Activated CD8-positive, alpha-beta memory T cell treated with anti-CD3 and anti-CD28 coated beads, Interleukin-2, amount 10 ng/mL, durations not matched to agents 7 days and 5 days (primary cell): ENCODE measurements around the gene TTYH1. TPM values are rescaled to one million over a fixed set of nuclear protein-coding genes. Genes with fewer than 3 reads are reported as not detected.
"Not testable (repeated sequence)": the region's sequence is repeated elsewhere in the genome, so short reads cannot be mapped to it uniquely, and the experiment has no call there.

Source experiments
- ATAC-seq: fragments of 150-1000 bp; cut with Tn5 transposase; one replicate; pipeline ENCODE4 v1.10.0; 2021; ENCODE audit warnings: moderate library complexity
- CTCF ChIA-PET: fragments of 350-600 bp; sonication (Branson Sonifier 250); formaldehyde crosslinking; loops from one replicate; lab custom pipeline; 2021; ENCODE audit warnings: antibody characterized with exemption; lab: Charles Lee
- DNase-seq: peaks from one replicate; pipeline ENCODE4 v3.0.0-alpha.2; 2020
- H3K27ac Mint-ChIP-seq: one replicate; pipeline ENCODE4 v1.8.0; 2021; ENCODE audit warnings: mild to moderate bottlenecking, mixed read lengths
- H3K27me3 Mint-ChIP-seq: one replicate; pipeline ENCODE4 v1.8.0; 2021; ENCODE audit warnings: mixed read lengths
- H3K36me3 Mint-ChIP-seq: one replicate; pipeline ENCODE4 v1.8.0; 2021; ENCODE audit warnings: mild to moderate bottlenecking, mixed read lengths
- H3K4me1 Mint-ChIP-seq: one replicate; pipeline ENCODE4 v1.8.0; 2021; ENCODE audit warnings: mixed read lengths
- H3K4me3 Mint-ChIP-seq: one replicate; pipeline ENCODE4 v1.8.0; 2021; ENCODE audit warnings: mild to moderate bottlenecking, moderate library complexity, mixed read lengths
- H3K9me3 Mint-ChIP-seq: one replicate; pipeline ENCODE4 v1.8.0; 2022; ENCODE audit warnings: low read depth, mixed read lengths
- total RNA-seq, 2 experiments: library from RNA; stranded (reverse); gene quantifications; one replicate each; pipeline ENCODE4 v1.2.3, GENCODE V29; 2021

TTYH1 gene
- total RNA-seq, 2 experiments from 2014 or later, result 0.93 to 1.2 TPM

DNA sequence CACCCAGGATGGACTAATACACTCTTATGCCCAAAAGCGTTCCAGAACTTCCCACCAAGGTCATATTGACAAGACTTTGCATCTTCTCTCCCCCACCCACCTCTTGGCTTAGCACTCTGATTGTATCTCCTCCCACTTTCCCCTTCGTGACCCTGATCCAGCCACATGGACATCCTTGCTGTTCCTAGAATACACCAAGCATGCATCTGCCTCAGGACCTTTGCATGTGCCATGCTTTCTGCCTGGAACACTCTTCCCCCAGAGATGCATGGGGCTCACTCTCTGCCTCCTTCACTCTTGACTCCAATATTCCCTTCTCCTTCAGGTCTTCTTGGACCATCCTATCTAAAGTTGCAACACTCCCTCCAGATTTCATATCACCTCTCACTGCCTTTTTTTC is 34.4 kb upstream of the TTYH1 start:
- peaks cover 42% of the 10 kb centered on the region for H3K4me1 Mint-ChIP-seq
- peaks cover 8% of the 10 kb centered on the region for H3K9me3 Mint-ChIP-seq
- CTCF ChIA-PET, result interaction anchor here (1.2 kb wide), 1 partner anchor 10 kb away, joined by 6 read pairs; no protein-coding TSS in a partner anchor
- H3K4me3 Mint-ChIP-seq, result no peak overlapping the region
- no peak for ATAC-seq
- peaks cover 39% of the 10 kb centered on the region for H3K27me3 Mint-ChIP-seq
- no peak overlapping the region for H3K27ac Mint-ChIP-seq
- DNase-seq, result no peak
- H3K36me3 Mint-ChIP-seq, result peaks cover 7% of the 10 kb centered on the region

DNA sequence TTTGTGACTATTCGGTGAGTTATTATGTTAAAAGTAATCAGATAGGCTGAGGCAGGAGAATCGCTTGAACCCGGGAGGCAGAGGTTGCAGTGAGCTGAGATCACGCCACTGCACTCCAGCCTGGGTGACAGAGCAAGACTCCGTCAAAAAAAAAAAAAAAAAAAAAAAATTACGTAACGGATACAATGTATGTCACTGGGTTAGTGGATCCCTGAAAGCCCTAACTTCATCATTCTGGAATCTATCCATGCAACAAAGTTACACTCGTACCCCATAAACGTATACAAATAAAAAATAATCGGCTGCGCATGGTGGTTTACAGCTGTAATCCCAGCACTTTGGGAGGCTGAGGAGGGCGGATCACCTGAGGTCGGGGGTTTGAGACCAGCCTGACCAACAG is 33.2 kb upstream of the TTYH1 start:
- not testable (repeated sequence) for DNase-seq, H3K36me3 Mint-ChIP-seq, ATAC-seq, H3K4me3 Mint-ChIP-seq, H3K9me3 Mint-ChIP-seq, H3K27ac Mint-ChIP-seq
- Mint-ChIP-seq H3K27me3 (peaks cover 31% of the 10 kb centered on the region), H3K4me1 (peaks cover 33% of the 10 kb centered on the region)
- CTCF ChIA-PET, result interaction anchor here (0.7 to 1.2 kb wide), 2 partner anchors 9 to 58 kb away, joined by 4 to 6 read pairs; no protein-coding TSS in a partner anchor

DNA sequence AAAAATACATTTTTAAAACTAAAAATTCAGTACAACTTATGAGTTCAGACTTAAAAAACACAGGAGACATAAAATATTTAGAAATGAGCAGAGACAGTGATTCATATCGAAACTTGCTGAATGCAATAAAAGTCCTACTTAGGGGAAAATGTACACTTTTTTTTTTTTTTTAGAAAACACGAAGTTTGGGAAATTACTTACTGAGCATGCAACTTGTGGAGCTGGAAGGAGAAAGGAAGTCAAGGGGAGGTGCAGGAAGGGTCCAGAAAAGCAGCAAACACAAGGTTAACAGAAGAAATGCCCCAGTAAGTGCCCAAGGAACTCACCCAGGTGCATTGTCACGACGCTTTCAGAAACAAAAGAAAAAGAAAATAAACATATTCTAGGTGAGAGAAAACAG is 31.9 kb upstream of the TTYH1 start:
- peaks cover 7% of the 10 kb centered on the region for H3K36me3 Mint-ChIP-seq
- peaks cover 34% of the 10 kb centered on the region for H3K27me3 Mint-ChIP-seq
- no peak for ATAC-seq
- CTCF ChIA-PET, result no interaction called here
- peak overlapping the region; percentile 56 for H3K27ac Mint-ChIP-seq
- no peak overlapping the region for H3K4me3 Mint-ChIP-seq
- H3K4me1 Mint-ChIP-seq, result peaks cover 37% of the 10 kb centered on the region
- H3K9me3 Mint-ChIP-seq, result peaks cover 6% of the 10 kb centered on the region
- no peak for DNase-seq

DNA sequence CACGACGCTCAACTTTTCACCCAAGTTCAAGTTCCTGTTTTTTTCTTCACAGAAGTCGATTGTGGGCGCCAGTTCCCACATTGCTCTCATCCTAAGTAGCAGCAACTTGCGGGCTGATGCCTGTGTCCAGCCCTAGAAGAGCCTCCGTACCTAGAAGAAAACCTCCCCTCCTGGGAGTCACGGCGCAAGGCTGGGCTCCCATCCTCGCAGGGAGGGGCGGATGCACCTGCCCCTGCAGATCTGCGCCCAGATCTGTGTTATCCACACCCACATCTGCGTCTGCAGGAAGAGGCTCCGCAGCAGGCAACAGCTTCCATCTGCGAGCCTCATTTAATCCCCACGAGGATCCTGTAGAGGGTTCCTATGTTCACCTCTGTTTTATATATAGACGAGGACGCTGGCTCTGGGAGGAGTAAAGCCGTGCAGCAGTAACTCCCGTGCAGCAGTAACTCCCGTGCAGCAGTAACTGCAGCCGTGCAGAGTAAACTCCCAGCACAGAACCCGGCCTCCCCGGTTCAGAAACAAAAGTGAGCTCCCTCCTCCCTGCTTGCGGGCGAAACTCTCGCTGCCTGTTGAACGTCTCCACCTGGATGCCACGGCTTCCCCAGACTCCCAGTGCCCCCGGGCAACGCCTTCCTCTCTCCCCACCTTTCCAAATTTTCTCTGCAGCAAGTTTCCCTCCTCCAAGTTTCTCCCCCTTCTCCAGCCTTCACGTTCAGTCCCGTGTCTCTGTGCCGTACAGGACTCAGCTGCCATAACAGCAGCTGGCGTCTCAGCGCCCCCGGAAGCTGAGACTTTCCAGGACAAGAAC is 27.1 kb upstream of the TTYH1 start:
- CTCF ChIA-PET, result interaction anchor here (0.9 to 6.3 kb wide), 14 partner anchors 10 to 180 kb away, joined by 3 to 135 read pairs (median 10); partner anchors contain the start of gene LAIR1
- peaks cover 42% of the 10 kb centered on the region for H3K4me1 Mint-ChIP-seq
- peak; percentile 68 for DNase-seq
- peaks cover 23% of the 10 kb centered on the region for H3K27me3 Mint-ChIP-seq
- no peaks in the 10 kb centered on the region for H3K9me3 Mint-ChIP-seq
- no peaks in the 10 kb centered on the region for H3K36me3 Mint-ChIP-seq
- ATAC-seq, result peak; percentile 75
- H3K4me3 Mint-ChIP-seq, result peak overlapping the region; percentile 80
- H3K27ac Mint-ChIP-seq, result peak overlapping the region; percentile 85

DNA sequence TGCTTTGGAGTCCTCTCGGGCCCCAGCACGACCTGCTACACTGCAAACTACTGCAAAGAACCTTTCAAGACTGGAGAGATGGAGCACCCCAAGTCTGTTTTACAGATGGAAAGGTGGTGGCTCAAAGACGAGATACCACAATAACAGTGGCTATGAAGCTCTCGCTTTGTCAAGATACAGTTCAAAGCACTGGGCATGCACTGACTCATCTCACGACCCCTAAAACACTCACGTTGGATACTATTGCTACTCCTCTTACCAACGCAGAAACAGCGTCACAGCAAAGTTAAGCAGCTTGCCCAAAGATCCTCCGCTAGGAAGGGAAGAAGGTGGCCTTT is 26.5 kb upstream of the TTYH1 start:
- H3K4me3 Mint-ChIP-seq, result peak overlapping the region; percentile 80
- peaks cover 38% of the 10 kb centered on the region for H3K4me1 Mint-ChIP-seq
- peak; percentile 59 for DNase-seq
- peaks cover 23% of the 10 kb centered on the region for H3K27me3 Mint-ChIP-seq
- no peaks in the 10 kb centered on the region for H3K9me3 Mint-ChIP-seq
- peak; percentile 62 for ATAC-seq
- H3K27ac Mint-ChIP-seq, result peak overlapping the region; percentile 85
- H3K36me3 Mint-ChIP-seq, result no peaks in the 10 kb centered on the region
- CTCF ChIA-PET, result interaction anchor here (0.9 to 6.3 kb wide), 14 partner anchors 9 to 181 kb away, joined by 3 to 135 read pairs (median 10); partner anchors contain the start of gene LAIR1

DNA sequence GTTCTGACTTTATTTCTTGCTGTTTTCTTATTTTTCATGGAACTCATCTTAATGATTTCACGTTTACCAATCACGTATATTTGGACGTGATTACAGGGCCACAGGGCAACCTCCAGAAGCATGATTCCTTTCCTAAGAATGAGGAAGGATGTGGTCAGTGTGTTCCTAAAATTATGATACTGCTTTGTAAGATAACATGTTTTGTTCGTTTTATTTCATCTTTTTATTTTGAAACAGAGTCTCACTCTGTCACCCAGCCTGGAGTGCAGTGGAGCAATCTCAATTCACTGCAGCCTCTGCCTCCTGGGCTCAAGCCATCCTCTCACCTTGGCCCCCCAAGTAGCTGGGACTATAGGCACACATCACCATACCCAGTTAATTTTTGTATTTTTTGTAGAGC is 25.7 kb upstream of the TTYH1 start:
- Mint-ChIP-seq H3K4me3 (no peak overlapping the region), H3K27ac (peak overlapping the region; percentile 34), H3K36me3 (no peaks in the 10 kb centered on the region), H3K4me1 (peaks cover 38% of the 10 kb centered on the region), H3K9me3 (no peaks in the 10 kb centered on the region), H3K27me3 (peaks cover 23% of the 10 kb centered on the region)
- DNase-seq (no peak), ATAC-seq (no peak)
- CTCF ChIA-PET, result interaction anchor here (1.1 to 6.3 kb wide), 14 partner anchors 9 to 123 kb away, joined by 3 to 135 read pairs (median 10); partner anchors contain the start of gene LAIR1

DNA sequence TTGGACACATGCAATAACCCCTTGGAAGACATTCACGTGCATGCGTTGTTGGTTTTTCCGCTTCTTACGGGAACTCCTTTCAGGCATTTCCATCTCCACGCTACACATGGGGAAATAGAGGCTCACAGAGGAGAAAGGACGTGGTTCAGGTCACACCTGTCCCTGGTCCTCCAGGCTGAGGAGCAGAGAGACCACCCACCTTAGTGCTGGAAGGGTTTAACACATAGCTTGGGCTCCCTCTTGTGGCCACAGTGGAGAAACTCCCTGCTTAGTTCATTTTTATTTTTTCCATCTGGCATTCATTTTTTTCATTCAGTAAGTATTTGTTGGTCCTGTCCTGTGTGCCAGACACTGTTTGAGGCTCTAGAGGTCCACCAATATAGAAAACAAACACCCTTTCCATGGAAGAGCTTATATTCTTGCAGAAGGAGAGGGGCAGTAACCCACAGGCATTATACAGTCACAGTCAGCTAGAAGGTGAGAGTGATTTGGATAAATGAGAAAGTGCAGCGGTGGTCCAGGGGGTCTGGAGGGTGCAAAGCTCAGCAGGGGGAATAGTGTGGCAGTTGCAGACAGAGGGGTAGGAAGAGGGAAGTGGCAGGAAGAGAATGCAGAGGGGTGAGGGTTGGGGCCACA is 24.2 kb upstream of the TTYH1 start:
- ATAC-seq (no peak), DNase-seq (peak; percentile 74)
- Mint-ChIP-seq H3K27ac (no peak overlapping the region), H3K4me3 (no peak overlapping the region), H3K9me3 (no peaks in the 10 kb centered on the region), H3K4me1 (peaks cover 36% of the 10 kb centered on the region), H3K27me3 (peaks cover 15% of the 10 kb centered on the region), H3K36me3 (no peaks in the 10 kb centered on the region)
- CTCF ChIA-PET, result interaction anchor here (0.8 to 6.3 kb wide), 25 partner anchors 8 to 295 kb away, joined by 3 to 135 read pairs (median 6); partner anchors contain the start of genes LAIR1 and LENG1

DNA sequence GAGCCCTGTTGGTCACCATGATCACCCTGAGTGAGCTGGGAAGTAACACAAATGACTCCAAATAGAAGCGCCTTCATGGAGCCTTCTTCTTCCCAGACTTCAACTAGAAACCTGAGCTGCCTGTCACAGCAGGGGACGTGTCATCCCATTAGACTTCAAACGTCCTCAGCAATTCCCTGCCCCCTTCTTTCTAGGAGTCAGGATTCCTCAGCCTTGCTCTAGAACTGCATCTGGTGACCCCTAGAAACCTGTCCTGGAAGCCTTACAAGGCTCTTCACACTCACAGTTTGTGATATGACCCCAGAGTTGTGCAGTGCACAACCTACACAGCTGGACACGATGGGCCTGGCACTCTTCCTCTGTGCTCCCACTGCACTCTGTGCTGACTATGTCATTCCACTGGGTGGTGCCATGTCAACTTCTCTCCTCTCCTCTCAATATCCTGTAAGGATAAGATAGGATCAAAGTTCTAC is 23.6 kb upstream of the TTYH1 start:
- no peak overlapping the region for H3K4me3 Mint-ChIP-seq
- ATAC-seq, result no peak
- peaks cover 36% of the 10 kb centered on the region for H3K4me1 Mint-ChIP-seq
- H3K36me3 Mint-ChIP-seq, result no peaks in the 10 kb centered on the region
- peaks cover 15% of the 10 kb centered on the region for H3K27me3 Mint-ChIP-seq
- no peak overlapping the region for H3K27ac Mint-ChIP-seq
- no peaks in the 10 kb centered on the region for H3K9me3 Mint-ChIP-seq
- DNase-seq, result no peak
- CTCF ChIA-PET, result interaction anchor here (0.8 to 6.3 kb wide), 22 partner anchors 8 to 295 kb away, joined by 3 to 135 read pairs (median 6); partner anchors contain the start of genes LAIR1 and LENG1

DNA sequence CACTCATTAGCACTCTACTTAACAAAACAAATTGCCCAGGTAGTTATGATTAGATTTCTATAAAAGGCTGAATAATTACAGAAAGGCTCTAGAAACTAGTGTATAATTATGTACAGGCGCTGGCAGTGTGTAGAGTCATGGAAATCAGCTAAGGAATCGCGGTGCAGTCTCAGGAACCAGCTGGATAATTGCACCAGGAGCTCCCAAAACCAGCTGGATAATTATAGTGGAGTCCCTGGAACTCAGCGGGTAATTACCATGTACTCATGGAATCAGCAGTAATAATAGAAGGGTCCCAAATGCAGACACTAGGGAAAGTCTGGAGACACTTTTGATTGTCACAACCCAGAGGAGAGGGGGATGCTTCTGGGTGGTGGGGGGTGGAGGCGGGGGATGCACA is 23.2 kb upstream of the TTYH1 start:
- H3K4me1 Mint-ChIP-seq, result peaks cover 36% of the 10 kb centered on the region
- ATAC-seq (no peak), DNase-seq (no peak)
- CTCF ChIA-PET, result interaction anchor here (0.8 to 6.3 kb wide), 11 partner anchors 8 to 144 kb away, joined by 3 to 135 read pairs (median 13); partner anchors contain the start of gene LAIR1
- no peaks in the 10 kb centered on the region for H3K36me3 Mint-ChIP-seq
- no peak overlapping the region for H3K27ac Mint-ChIP-seq
- H3K27me3 Mint-ChIP-seq, result peaks cover 15% of the 10 kb centered on the region
- H3K4me3 Mint-ChIP-seq, result no peak overlapping the region
- H3K9me3 Mint-ChIP-seq, result no peaks in the 10 kb centered on the region

DNA sequence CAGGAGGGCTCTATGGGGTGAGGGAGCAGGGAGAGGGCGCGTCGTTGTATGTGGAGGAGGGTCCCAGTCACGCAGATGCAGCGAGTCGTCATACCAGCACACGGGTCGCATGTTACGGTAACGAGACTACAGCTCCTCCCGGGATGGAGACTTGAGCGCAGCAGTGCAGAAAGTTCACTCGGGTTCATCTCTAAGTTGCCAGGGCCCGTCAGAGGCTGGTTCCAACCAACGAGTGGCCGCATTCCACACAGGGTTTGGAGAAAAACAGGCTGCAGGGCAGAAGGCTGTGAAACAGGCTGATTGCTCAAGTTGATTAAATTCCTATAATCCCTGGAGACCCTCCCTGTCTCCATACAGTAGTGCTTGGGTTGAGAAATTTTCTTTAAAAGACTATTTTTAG is 21.9 kb upstream of the TTYH1 start:
- ATAC-seq, result no peak

DNA sequence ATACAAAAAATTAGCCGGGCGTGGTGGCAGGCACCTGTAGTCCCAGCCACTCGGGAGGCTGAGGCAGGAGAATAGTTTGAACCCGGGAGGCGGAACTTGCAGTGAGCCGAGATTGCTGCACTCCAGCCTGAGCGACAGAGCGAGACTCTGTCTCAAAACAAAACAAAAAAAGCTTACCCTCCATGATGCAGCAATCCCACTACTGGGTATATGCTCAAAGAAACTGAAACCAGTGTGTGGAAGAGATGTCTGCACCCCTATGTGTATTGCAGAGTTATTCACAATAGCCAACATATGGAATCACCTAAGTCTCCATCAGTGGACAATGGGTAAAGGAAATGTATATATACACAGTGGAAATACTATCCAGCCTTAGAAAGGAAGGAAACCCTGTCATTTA is 19.6 kb upstream of the TTYH1 start:
- ATAC-seq, result no peak
- H3K36me3 Mint-ChIP-seq, result no peaks in the 10 kb centered on the region

More for the DNA sequence above, 21.9 kb upstream of the TTYH1 start:
- Mint-ChIP-seq H3K36me3 (no peaks in the 10 kb centered on the region), H3K27me3 (peaks cover 8% of the 10 kb centered on the region), H3K9me3 (no peaks in the 10 kb centered on the region), H3K4me3 (no peak overlapping the region), H3K4me1 (peaks cover 26% of the 10 kb centered on the region), H3K27ac (no peak overlapping the region)
- CTCF ChIA-PET, result interaction anchor here (6.3 kb wide), 1 partner anchor 65 kb away, joined by 135 read pairs; no protein-coding TSS in a partner anchor
- DNase-seq, result no peak

DNA sequence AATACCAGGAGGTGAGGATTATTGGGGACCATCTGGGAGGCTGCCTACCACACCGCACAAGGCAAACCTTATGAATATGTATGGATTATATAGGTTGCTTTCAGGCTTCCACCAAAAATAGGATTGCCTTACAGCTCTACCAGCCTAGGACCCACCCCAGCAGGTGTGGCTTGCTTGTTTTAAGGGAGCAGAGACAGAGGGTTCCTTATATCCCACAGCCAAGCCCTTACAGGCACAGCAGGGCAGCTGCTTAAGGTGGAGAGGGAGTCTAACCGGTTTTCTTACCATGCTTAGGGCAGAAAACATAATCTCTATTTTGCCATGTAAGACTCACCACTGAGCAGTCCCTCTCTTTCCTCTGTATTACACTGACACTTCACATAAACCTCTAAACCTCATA is 16.1 kb upstream of the TTYH1 start:
- no peak for DNase-seq
- no peaks in the 10 kb centered on the region for H3K4me1 Mint-ChIP-seq
- H3K27me3 Mint-ChIP-seq, result peaks cover 5% of the 10 kb centered on the region
- CTCF ChIA-PET, result interaction anchor here (1.0 kb wide), 1 partner anchor 74 kb away, joined by 3 read pairs; no protein-coding TSS in a partner anchor
- H3K36me3 Mint-ChIP-seq, result no peaks in the 10 kb centered on the region
- no peaks in the 10 kb centered on the region for H3K9me3 Mint-ChIP-seq
- ATAC-seq, result no peak
- H3K27ac Mint-ChIP-seq, result no peak overlapping the region
- H3K4me3 Mint-ChIP-seq, result no peak overlapping the region

More for the DNA sequence above, 19.6 kb upstream of the TTYH1 start:
- H3K4me3 Mint-ChIP-seq, result no peak overlapping the region
- peaks cover 5% of the 10 kb centered on the region for H3K4me1 Mint-ChIP-seq
- H3K27ac Mint-ChIP-seq, result no peak overlapping the region
- DNase-seq, result no peak
- H3K27me3 Mint-ChIP-seq, result peaks cover 8% of the 10 kb centered on the region
- CTCF ChIA-PET, result no interaction called here
- no peaks in the 10 kb centered on the region for H3K9me3 Mint-ChIP-seq

DNA sequence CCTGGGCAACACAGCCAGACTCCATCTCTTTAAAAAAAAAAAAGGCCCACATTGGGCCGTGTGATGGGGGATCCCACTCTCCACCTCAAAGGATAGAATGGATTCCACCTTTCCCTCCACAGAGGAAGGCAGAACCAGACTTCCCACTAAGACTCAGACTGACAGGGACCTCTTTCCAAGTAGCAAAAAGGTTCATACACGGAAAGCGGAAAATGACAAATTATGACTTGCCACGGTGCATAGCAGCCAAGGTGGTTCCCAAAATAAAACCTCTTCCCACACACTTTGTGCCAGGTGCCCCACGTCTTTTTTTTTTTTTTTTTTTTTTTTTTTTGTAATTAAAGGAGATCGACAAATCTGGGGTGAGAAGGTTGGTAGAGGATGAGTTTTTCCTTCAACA is 14.4 kb upstream of the TTYH1 start:
- Mint-ChIP-seq H3K27me3 (peaks cover 5% of the 10 kb centered on the region), H3K27ac (no peak overlapping the region), H3K4me3 (no peak overlapping the region), H3K4me1 (no peaks in the 10 kb centered on the region), H3K36me3 (no peaks in the 10 kb centered on the region), H3K9me3 (no peaks in the 10 kb centered on the region)
- CTCF ChIA-PET, result interaction anchor here (0.7 kb wide), 1 partner anchor 50 kb away, joined by 3 read pairs; no protein-coding TSS in a partner anchor
- ATAC-seq (no peak), DNase-seq (no peak)
